DND-41 (cell line): ENCODE results near the gene NPEPL1.

Experiments used
- ATAC-seq: fragments of 200-7000 bp; cut with Tn5 transposase; 3 replicates; pipeline ENCODE4 v1.9.1; 2021; ENCODE audit warnings: low read depth; ENCODE audit not compliant: insufficient read depth
- DNase-seq: peaks from one replicate; pipeline ENCODE4 v3.0.0-alpha.2; 2020
- H2AFZ ChIP-seq: 2 replicates; pipeline ENCODE4 v1.6.0; 2012; ENCODE audit warnings: low read depth, low read length
- H3K27ac ChIP-seq: 2 replicates; pipeline ENCODE4 v1.5.1; 2012; ENCODE audit warnings: low read length, inconsistent platforms
- H3K27me3 ChIP-seq: fragments of 200-600 bp; sonication (generic); 2 replicates; pipeline ENCODE4 v1.6.0; 2012; ENCODE audit warnings: low read length, mild to moderate bottlenecking, inconsistent platforms; ENCODE audit not compliant: insufficient read depth, poor library complexity
- H3K36me3 ChIP-seq: 2 replicates; pipeline ENCODE4 v1.5.1; 2012; ENCODE audit warnings: low read length, inconsistent platforms; ENCODE audit not compliant: insufficient read depth
- H3K4me1 ChIP-seq: 2 replicates; pipeline ENCODE4 v1.5.1; 2012; ENCODE audit warnings: mild to moderate bottlenecking, low read length; ENCODE audit not compliant: insufficient read depth
- H3K4me2 ChIP-seq: 2 replicates; pipeline ENCODE4 v1.6.0; 2012; ENCODE audit warnings: mild to moderate bottlenecking, moderate library complexity, low read length, inconsistent platforms; ENCODE audit not compliant: insufficient read depth
- H3K4me3 ChIP-seq, 2 experiments: fragments of 200-600 bp in 1 of 2; shearing (Covaris generic) in 1 of 2; 2 replicates each; pipeline ENCODE4 v1.5.1; 2012 to 2016; ENCODE audit warnings: inconsistent platforms in 2 of 2, low read length in 2 of 2, mild to moderate bottlenecking in 2 of 2, low read depth in 1 of 2, moderate library complexity in 1 of 2
- H3K79me2 ChIP-seq: 2 replicates; pipeline ENCODE4 v1.6.0; 2012; ENCODE audit warnings: low read length, inconsistent platforms; ENCODE audit not compliant: insufficient read depth
- H3K9ac ChIP-seq: 2 replicates; pipeline ENCODE4 v1.6.0; 2012; ENCODE audit warnings: low read depth, mild to moderate bottlenecking, inconsistent platforms, low read length, moderate library complexity
- H3K9me3 ChIP-seq: 2 replicates; pipeline ENCODE4 v1.5.1; 2012; ENCODE audit warnings: low read length, moderate library complexity, mild to moderate bottlenecking, inconsistent platforms; ENCODE audit not compliant: insufficient read depth, severe bottlenecking
- H4K20me1 ChIP-seq: 2 replicates; pipeline ENCODE4 v1.6.0; 2012; ENCODE audit warnings: low read length; ENCODE audit not compliant: insufficient read depth
- CTCF ChIP-seq: IDR thresholded peaks from 2 replicates; pipeline ENCODE4 v1.5.1; 2012; ENCODE audit warnings: borderline replicate concordance, low read length, moderate library complexity, mild to moderate bottlenecking; ENCODE audit not compliant: poor library complexity, severe bottlenecking; ENCODE audit errors: extremely low read depth
- EZH2 ChIP-seq: IDR thresholded peaks from 3 replicates; pipeline ENCODE4 v1.6.1; 2012; ENCODE audit warnings: borderline replicate concordance, low read depth, mild to moderate bottlenecking, moderate library complexity, low read length, inconsistent platforms; ENCODE audit not compliant: severe bottlenecking

NPEPL1 gene

GRCh38 chr20:58712806-58713731 is 20.5 kb downstream of the NPEPL1 start:
- Histone ChIP-seq H4K20me1 (peaks cover 4% of the 10 kb centered on the region), H3K27ac (no peak overlapping the region), H3K79me2 (no peaks in the 10 kb centered on the region), H2AFZ (no peak overlapping the region), H3K36me3 (peaks cover 23% of the 10 kb centered on the region), H3K27me3 (no peaks in the 10 kb centered on the region), H3K4me3 (no peak overlapping the region), H3K4me2 (no peak overlapping the region), H3K9me3 (no peaks in the 10 kb centered on the region), H3K9ac (no peak overlapping the region), H3K4me1 (no peaks in the 10 kb centered on the region)
- DNase-seq: no peak
- TF ChIP-seq EZH2: no peak
- no peak for TF ChIP-seq CTCF
- ATAC-seq: no peak

- TF ChIP-seq CTCF (no peak), EZH2 (no peak)
- H3K27ac ChIP-seq: no peak overlapping the region
- H3K9me3 ChIP-seq: no peaks in the 10 kb centered on the region
- no peaks in the 10 kb centered on the region for H3K4me1 ChIP-seq
- H3K4me3 ChIP-seq: no peak overlapping the region
- no peaks in the 10 kb centered on the region for H3K79me2 ChIP-seq
- H2AFZ ChIP-seq: no peak overlapping the region
- H3K27me3 ChIP-seq: no peaks in the 10 kb centered on the region
- H3K9ac ChIP-seq: no peak overlapping the region
- no peak overlapping the region for H3K4me2 ChIP-seq
- no peak for ATAC-seq
- DNase-seq: peak; percentile 1
- H3K36me3 ChIP-seq: peaks cover 23% of the 10 kb centered on the region
- H4K20me1 ChIP-seq: peaks cover 4% of the 10 kb centered on the region
Observed at GRCh38 chr20:58713801-58714339, 21.3 kb downstream of the NPEPL1 start.

GRCh38 chr20:58714340-58714922 is 21.8 kb downstream of the NPEPL1 start:
- DNase-seq: peak; percentile 3
- Histone ChIP-seq H3K27ac (no peak overlapping the region), H3K4me1 (no peaks in the 10 kb centered on the region), H3K4me2 (no peak overlapping the region), H3K9ac (no peak overlapping the region), H2AFZ (no peak overlapping the region), H3K27me3 (no peaks in the 10 kb centered on the region), H3K4me3 (no peak overlapping the region), H3K9me3 (no peaks in the 10 kb centered on the region), H4K20me1 (peaks cover 4% of the 10 kb centered on the region), H3K36me3 (peaks cover 18% of the 10 kb centered on the region), H3K79me2 (no peaks in the 10 kb centered on the region)
- ATAC-seq: no peak
- no peak for TF ChIP-seq EZH2
- no peak for TF ChIP-seq CTCF
